Measurements from ENCODE around the gene PTPRH. TPM values are rescaled to one million over a fixed set of nuclear protein-coding genes. Genes with fewer than 3 reads are reported as not detected.

PTPRH gene
- total and polyA plus RNA-seq, 8 donors = 0.10 to 0.63 (median 0.23) TPM

DNA sequence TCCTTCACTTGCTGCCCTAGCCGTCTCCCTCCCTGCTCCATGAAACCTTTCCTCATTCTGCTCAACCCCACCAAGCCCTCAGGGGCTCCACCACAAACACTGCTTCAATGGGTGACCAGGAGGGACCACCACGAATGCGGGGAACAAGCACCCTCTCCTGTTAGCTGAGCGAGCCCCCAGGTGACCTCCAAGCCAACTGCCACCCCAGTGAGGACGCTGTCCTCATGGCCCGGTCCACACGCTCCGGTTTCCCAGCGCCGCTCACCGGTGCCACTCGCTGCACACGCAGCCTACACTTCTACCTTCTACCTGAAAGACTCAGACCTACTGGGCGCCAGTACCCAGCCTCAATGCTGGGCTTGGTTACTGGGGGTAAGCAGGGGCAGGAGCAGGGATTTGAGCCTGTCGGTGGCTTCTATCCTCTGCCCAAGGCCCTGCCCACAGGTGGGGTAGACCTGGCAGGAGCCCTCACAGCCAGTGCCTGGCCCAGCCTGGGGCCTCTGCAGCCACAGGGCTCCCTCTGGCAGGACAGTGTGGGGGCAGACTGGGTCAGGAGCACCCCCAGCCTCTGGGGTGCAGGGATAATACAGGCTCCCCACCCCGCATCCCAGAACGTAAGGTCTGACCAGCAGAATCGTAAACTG, 20.0 kb upstream of the PTPRH start:
- H3K36me3 ChIP-seq = peaks cover 0 to 88% of the 10 kb centered on the region in 2 donors
- DNase-seq (peak in 1 of 4 donors; percentile 65), ATAC-seq (no peak)
- H3K9me3 ChIP-seq = no peaks in the 10 kb centered on the region
- intact Hi-C loops (cut with DNase I) = no loop called here
- H3K27ac ChIP-seq = no peak overlapping the region
- no peak overlapping the region for H3K4me3 ChIP-seq
- TF ChIP-seq, protein P1, sequence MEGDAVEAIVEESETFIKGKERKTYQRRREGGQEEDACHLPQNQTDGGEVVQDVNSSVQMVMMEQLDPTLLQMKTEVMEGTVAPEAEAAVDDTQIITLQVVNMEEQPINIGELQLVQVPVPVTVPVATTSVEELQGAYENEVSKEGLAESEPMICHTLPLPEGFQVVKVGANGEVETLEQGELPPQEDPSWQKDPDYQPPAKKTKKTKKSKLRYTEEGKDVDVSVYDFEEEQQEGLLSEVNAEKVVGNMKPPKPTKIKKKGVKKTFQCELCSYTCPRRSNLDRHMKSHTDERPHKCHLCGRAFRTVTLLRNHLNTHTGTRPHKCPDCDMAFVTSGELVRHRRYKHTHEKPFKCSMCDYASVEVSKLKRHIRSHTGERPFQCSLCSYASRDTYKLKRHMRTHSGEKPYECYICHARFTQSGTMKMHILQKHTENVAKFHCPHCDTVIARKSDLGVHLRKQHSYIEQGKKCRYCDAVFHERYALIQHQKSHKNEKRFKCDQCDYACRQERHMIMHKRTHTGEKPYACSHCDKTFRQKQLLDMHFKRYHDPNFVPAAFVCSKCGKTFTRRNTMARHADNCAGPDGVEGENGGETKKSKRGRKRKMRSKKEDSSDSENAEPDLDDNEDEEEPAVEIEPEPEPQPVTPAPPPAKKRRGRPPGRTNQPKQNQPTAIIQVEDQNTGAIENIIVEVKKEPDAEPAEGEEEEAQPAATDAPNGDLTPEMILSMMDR (IDR thresholded peaks at IDR 0.05) = no peak
- H3K4me1 ChIP-seq = no peaks in the 10 kb centered on the region
- H3K27me3 ChIP-seq = no peaks in the 10 kb centered on the region

DNA sequence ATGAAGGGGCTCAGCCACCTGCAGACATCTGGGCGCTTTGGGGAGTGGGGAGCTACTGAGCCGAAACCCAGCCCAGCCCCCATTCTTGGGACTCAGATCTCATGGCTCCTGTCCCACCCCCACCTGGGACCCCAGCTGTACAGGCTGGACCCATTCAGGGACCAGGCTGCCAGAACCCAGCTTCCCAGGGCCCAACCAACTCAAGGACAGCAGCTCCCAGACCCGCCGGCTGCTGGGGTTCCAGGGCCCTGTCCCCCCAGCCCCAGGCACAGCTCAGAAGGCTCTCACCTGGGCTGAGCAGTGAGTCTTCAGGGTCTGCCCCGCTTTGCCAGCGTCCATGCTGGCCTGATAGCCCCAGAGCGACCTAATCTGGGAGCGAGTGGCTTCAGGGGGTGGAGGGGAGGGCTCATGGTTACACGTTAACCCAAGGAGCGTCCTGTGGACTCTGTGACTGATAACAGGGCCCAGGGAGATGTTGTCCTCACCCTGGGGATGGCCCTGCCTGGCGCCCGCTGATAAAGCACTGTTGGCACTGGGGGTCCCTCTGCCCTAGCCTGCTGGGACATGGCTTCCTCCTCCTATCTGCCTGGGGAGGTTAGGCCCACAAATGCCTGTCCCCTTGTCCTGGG, 19.2 kb upstream of the PTPRH start, which contains the start of gene TMEM86B:
TMEM86B (minus strand) TSS at position 361 of the 629 bp plus-strand sequence; CDS start at position 339, 22 bp downstream.
- TF ChIP-seq, protein P1 (IDR thresholded peaks at IDR 0.05) = no peak
- no peaks in the 10 kb centered on the region for H3K9me3 ChIP-seq
- no peaks in the 10 kb centered on the region for H3K4me1 ChIP-seq
- H3K4me3 ChIP-seq = no peak within 1 kb of the TSS
- no peak within 1 kb of the TSS for H3K27ac ChIP-seq
- no peak for ATAC-seq
- DNase-seq = peak in 1 of 4 donors; percentile 42
- no peaks in the 10 kb centered on the region for H3K27me3 ChIP-seq
- intact Hi-C loops (cut with DNase I) = no loop called here
- peaks cover 0 to 88% of the 10 kb centered on the region in 2 donors for H3K36me3 ChIP-seq

DNA sequence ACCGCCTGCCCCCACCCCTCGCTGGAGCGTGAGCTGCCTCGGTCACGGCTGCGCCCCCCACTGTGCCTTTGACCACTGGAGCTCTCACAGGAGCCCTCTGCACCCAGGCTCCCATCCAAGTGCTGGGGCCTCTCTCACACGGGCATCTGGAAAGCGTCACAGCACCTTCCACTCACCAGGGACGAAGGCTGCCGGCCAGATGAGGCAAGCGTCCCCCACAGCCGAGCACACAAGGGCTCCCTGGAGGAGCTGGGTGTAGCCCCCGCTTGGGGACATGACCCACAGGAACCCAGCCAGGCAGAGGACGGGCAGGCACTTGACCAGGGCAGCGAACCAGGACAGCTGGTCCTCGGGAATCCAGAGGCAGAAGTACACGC, 18.7 kb upstream of the PTPRH start:
- Histone ChIP-seq H3K27ac (no peak overlapping the region), H3K4me1 (no peaks in the 10 kb centered on the region), H3K9me3 (no peaks in the 10 kb centered on the region), H3K27me3 (no peaks in the 10 kb centered on the region), H3K4me3 (no peak overlapping the region), H3K36me3 (peaks cover 0 to 84% of the 10 kb centered on the region in 2 donors)
- no peak for ATAC-seq
- TF ChIP-seq, protein P1 (IDR thresholded peaks at IDR 0.05) = no peak
- DNase-seq = peak in 1 of 4 donors; percentile 61
- intact Hi-C loops (cut with DNase I) = no loop called here

DNA sequence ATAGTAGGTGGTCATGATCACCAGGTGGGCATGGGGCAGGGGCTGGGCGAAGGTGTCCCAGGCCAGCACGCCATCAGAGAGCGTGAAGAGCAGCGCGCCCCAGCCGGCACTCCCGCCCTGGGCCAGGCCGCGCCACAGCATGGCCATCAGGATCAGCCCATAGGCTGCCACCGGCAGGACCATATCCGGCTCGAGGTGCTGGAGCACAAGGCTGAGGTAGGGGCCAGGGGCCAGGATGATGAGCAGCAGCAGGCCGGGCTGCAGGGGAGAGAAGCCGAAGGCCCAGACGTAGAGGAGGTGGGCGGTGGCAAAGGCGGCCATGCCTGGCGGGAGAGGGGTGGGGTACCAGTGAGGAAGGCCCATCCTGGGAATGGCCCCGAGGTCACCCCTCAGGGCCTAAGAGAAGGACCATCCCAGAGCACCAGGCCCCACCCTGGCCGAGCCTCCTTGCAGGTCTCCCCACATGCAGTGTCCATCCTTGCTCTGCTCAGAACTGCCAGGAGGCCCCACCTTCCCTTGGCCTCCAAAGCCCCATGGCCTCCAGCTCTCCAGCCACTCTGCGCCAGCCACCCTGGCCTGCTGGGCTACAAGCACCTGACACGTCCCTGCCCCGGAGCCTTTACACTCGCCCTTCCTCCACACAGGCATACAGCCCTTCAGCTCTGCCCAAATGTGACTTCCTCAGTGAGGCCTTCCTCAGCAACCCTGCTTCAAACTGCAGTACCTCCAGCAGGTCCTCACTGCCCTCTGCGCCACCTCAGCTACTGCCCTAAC, 18.1 kb upstream of the PTPRH start:
- no peak for ATAC-seq
- peak in 1 of 4 donors; percentile 73 for DNase-seq
- intact Hi-C loops (cut with DNase I) = no loop called here
- Histone ChIP-seq H3K4me3 (no peak overlapping the region), H3K27me3 (no peaks in the 10 kb centered on the region), H3K36me3 (peaks cover 0 to 78% of the 10 kb centered on the region in 2 donors), H3K9me3 (no peaks in the 10 kb centered on the region), H3K4me1 (no peaks in the 10 kb centered on the region), H3K27ac (no peak overlapping the region)
- TF ChIP-seq, protein P1 (IDR thresholded peaks at IDR 0.05) = no peak

DNA sequence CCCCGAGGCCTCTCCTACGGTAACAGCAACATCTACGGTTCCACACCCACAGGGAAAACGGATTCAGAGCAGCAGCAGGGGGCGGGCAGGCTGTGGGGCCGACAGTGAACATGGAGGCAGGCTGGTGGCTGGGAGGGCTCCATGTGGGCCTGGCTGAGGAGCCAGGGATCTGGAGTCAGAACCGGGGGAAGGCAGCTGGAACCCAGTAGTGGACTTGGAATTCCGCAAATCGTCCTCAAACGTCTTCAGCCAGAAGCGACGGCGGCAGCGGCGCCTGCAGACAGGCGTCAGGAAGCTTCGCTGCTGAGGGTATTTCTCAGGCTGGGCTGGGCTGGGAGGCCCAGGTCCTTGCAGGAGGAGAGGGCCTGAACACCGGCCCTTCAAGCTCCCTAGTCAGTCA, 17.5 kb upstream of the PTPRH start:
- Histone ChIP-seq H3K4me1 (no peaks in the 10 kb centered on the region), H3K4me3 (no peak overlapping the region), H3K27ac (no peak overlapping the region), H3K36me3 (peaks cover 0 to 72% of the 10 kb centered on the region in 2 donors), H3K27me3 (no peaks in the 10 kb centered on the region), H3K9me3 (no peaks in the 10 kb centered on the region)
- intact Hi-C loops (cut with DNase I) = no loop called here
- ATAC-seq (no peak), DNase-seq (no peak)
- TF ChIP-seq, protein P1 (IDR thresholded peaks at IDR 0.05) = no peak
